GM23338 (cell line): ENCODE data around the gene CCDC110. TPM values are rescaled to one million over a fixed set of nuclear protein-coding genes. Genes with fewer than 3 reads are reported as not detected.

Experiments
- ATAC-seq: fragments of 200-7000 bp; cut with Tn5 transposase; 3 replicates; pipeline ENCODE4 v1.9.1; 2020
- DNase-seq: peaks from one replicate; pipeline ENCODE4 v3.0.0-alpha.2; 2015; ENCODE audit warnings: low spot score
- H2AFZ ChIP-seq: fragments of 200-600 bp; sonication (generic); 2 replicates; pipeline ENCODE4 v1.8.0; 2016; ENCODE audit warnings: antibody characterized with exemption, mild to moderate bottlenecking, moderate library complexity
- H3F3A ChIP-seq: fragments of 200-600 bp; sonication (generic); replicated peaks from 2 replicates; pipeline ENCODE4 v1.8.0; 2017; ENCODE audit warnings: antibody characterized with exemption, mixed run types, low read depth
- H3K27ac ChIP-seq: fragments of 200-600 bp; sonication (generic); 2 replicates; pipeline ENCODE4 v1.6.1; 2016; ENCODE audit warnings: low read depth
- H3K27me3 ChIP-seq: fragments of 200-600 bp; sonication (generic); 2 replicates; pipeline ENCODE4 v1.8.0; 2016; ENCODE audit warnings: mild to moderate bottlenecking, mixed run types, moderate library complexity; ENCODE audit not compliant: insufficient read depth
- H3K36me3 ChIP-seq: fragments of 200-600 bp; sonication (generic); 2 replicates; pipeline ENCODE4 v1.8.0; 2016; ENCODE audit warnings: mild to moderate bottlenecking; ENCODE audit not compliant: insufficient read depth
- H3K4me1 ChIP-seq: fragments of 200-600 bp; sonication (generic); 2 replicates; pipeline ENCODE4 v1.8.0; 2016; ENCODE audit warnings: mild to moderate bottlenecking, moderate library complexity; ENCODE audit not compliant: insufficient read depth
- H3K4me2 ChIP-seq: fragments of 200-600 bp; sonication (generic); 2 replicates; pipeline ENCODE4 v1.7.1; 2017; ENCODE audit warnings: mixed run types
- H3K4me3 ChIP-seq: fragments of 200-600 bp; sonication (generic); 2 replicates; pipeline ENCODE4 v1.6.1; 2016; ENCODE audit warnings: mixed run types
- H3K79me2 ChIP-seq: fragments of 200-600 bp; sonication (generic); replicated peaks from 2 replicates; pipeline ENCODE4 v1.8.0; 2017; ENCODE audit warnings: mild to moderate bottlenecking; ENCODE audit not compliant: insufficient read depth
- H3K9me2 ChIP-seq: fragments of 200-600 bp; sonication (generic); 2 replicates; pipeline ENCODE4 v1.8.0; 2017; ENCODE audit not compliant: insufficient read depth
- H4K20me1 ChIP-seq: fragments of 200-600 bp; sonication (generic); replicated peaks from 2 replicates; pipeline ENCODE4 v1.8.0; 2017; ENCODE audit warnings: mild to moderate bottlenecking; ENCODE audit not compliant: insufficient read depth
- H3K27ac Mint-ChIP-seq: 2 replicates; pipeline ENCODE4 v1.8.0; 2020; ENCODE audit warnings: inconsistent platforms, mild to moderate bottlenecking, moderate library complexity, mixed read lengths
- H3K27me3 Mint-ChIP-seq: 3 replicates; pipeline ENCODE4 v1.8.0; 2022; ENCODE audit warnings: low read depth, mild to moderate bottlenecking, moderate library complexity, mixed read lengths, inconsistent platforms; ENCODE audit not compliant: insufficient read depth, poor library complexity
- H3K36me3 Mint-ChIP-seq: 3 replicates; pipeline ENCODE4 v1.8.0; 2021; ENCODE audit warnings: low read depth, mild to moderate bottlenecking, inconsistent platforms, moderate library complexity, mixed read lengths
- H3K4me1 Mint-ChIP-seq: 3 replicates; pipeline ENCODE4 v1.8.0; 2020; ENCODE audit warnings: mild to moderate bottlenecking, inconsistent platforms, mixed read lengths
- H3K4me3 Mint-ChIP-seq: 3 replicates; pipeline ENCODE4 v1.8.0; 2021; ENCODE audit warnings: moderate library complexity, mild to moderate bottlenecking, inconsistent platforms, mixed read lengths
- H3K9me3 Mint-ChIP-seq: 3 replicates; pipeline ENCODE4 v1.8.0; 2020; ENCODE audit warnings: moderate library complexity, mild to moderate bottlenecking, inconsistent platforms, mixed read lengths
- CREB1 ChIP-seq: fragments of 250-450 bp; sonication (Bioruptor Pico); IDR thresholded peaks from 2 replicates; pipeline ENCODE4 v1.5.0; 2020; ENCODE audit warnings: low read depth, mild to moderate bottlenecking, moderate library complexity
- EZH2 ChIP-seq: fragments of 200-600 bp; sonication (generic); IDR thresholded peaks from one replicate; pipeline ENCODE4 v1.8.0; 2017; ENCODE audit warnings: antibody characterized with exemption, mild to moderate bottlenecking, low read depth; ENCODE audit not compliant: unreplicated experiment
- EZH2phosphoT487 ChIP-seq: fragments of 200-600 bp; sonication (generic); IDR thresholded peaks from one replicate; pipeline ENCODE4 v1.8.1; 2018; ENCODE audit warnings: antibody characterized with exemption; ENCODE audit not compliant: unreplicated experiment
- JUNB ChIP-seq: IDR thresholded peaks from one replicate; pipeline ENCODE4 v1.6.1; 2016; ENCODE audit warnings: antibody characterized with exemption; ENCODE audit not compliant: unreplicated experiment
- NANOG ChIP-seq: IDR thresholded peaks from 2 replicates; pipeline ENCODE4 v1.6.1; 2016; ENCODE audit warnings: antibody characterized with exemption, borderline replicate concordance
- POLR2AphosphoS5 ChIP-seq: IDR thresholded peaks from 2 replicates; pipeline ENCODE4 v1.6.1; 2016; ENCODE audit warnings: antibody characterized with exemption, low read depth
- STAT1 ChIP-seq: IDR thresholded peaks from one replicate; pipeline ENCODE4 v1.6.1; 2016; ENCODE audit warnings: antibody characterized with exemption; ENCODE audit not compliant: unreplicated experiment
- ZNF114 ChIP-seq: fragments of 250-450 bp; sonication (Bioruptor Pico); IDR thresholded peaks from 2 replicates; pipeline ENCODE4 v1.5.0; 2020; ENCODE audit warnings: mild to moderate bottlenecking, moderate library complexity
- ZNF331 ChIP-seq: fragments of 250-450 bp; sonication (Bioruptor Pico); IDR thresholded peaks from 2 replicates; pipeline ENCODE4 v1.5.0; 2020; ENCODE audit warnings: low read depth, mild to moderate bottlenecking, moderate library complexity
- polyA plus RNA-seq: library from polyadenylated mRNA; unstranded; fragments of >200 nt; fragmentation: Nextera tagmentation; extraction: Ambion mirVana; gene quantifications from 2 replicates; pipeline ENCODE4 v1.2.1, GENCODE V29; 2016
- total RNA-seq: library from RNA; depleted of rRNA; stranded (reverse); fragments of >200 nt; shearing (Covaris generic); gene quantifications from 2 replicates; pipeline ENCODE4 v1.2.3, GENCODE V29; 2014
- TF ChIP-seq, protein P1 (sequence below): IDR thresholded peaks from 2 replicates; pipeline ENCODE4 v1.6.1; 2016; ENCODE audit warnings: antibody characterized with exemption
- TF ChIP-seq, protein P2 (sequence below): IDR thresholded peaks from one replicate; pipeline ENCODE4 v1.6.1; 2018; ENCODE audit warnings: antibody characterized with exemption; ENCODE audit not compliant: unreplicated experiment
- TF ChIP-seq, protein P3 (sequence below), 2 experiments: fragments of 200-600 bp in 1 of 2; sonication (generic) in 1 of 2; conservative IDR thresholded peaks; 2 replicates each; pipeline versions ENCODE4 v1.5.1 to v1.6.1; 2016 to 2017; ENCODE audit warnings: antibody characterized with exemption in 2 of 2, low read depth in 2 of 2, mild to moderate bottlenecking in 2 of 2, moderate library complexity in 1 of 2
- TF ChIP-seq, protein P4 (sequence below): fragments of 250-450 bp; sonication (Bioruptor Pico); IDR thresholded peaks from 2 replicates; pipeline ENCODE4 v1.5.0; 2020; ENCODE audit warnings: mild to moderate bottlenecking, moderate library complexity

The CCDC110 gene
- total and polyA plus RNA-seq, 2 experiments from 2014 or later, result 5.4 to 6.7 TPM

DNA sequence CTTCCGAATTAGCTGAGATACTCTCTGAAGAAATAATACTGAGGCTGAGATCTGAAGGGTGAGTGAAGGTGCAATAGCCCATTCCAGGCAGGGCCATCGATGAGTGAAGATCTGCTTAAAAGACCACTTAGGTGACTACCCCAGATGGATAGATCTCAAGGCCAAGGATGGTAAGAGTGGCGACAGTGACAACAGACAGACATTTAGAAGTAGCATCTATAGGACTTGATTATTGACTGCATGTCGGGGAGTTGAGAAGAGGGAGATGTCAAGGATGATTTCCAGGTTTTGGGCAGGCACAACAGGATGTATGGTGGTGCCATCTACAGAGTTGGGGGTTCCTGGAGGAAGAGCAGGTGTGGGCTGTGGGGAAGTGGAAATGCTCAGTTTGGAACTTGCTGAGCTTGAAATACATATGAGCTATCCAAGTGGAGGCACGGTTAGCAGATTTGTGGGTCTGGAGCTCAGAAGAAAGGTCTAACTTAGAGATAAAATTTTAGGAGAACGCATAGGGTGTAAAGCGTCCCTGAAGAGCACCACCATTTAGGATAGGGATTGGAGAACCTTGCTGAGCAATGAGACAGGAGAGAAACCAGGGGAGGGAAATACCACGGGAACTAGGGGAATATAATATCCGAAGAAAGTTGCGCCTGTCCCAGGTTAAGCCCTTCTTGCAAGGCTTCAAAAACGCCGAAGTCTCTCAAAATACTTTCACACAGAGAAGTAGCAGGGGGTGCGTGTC, 46.5 kb downstream of the CCDC110 start:
- Histone ChIP-seq H2AFZ (peak overlapping the region; percentile 93), H3K27ac (no peak overlapping the region), H3K4me1 (peaks cover 5% of the 10 kb centered on the region; the same call in 1 of the 2 replicates), H3K4me2 (peak overlapping the region; percentile 99), H3K79me2 (peaks cover 13% of the 10 kb centered on the region), H3F3A (no peaks in the 10 kb centered on the region), H3K36me3 (no peaks in the 10 kb centered on the region), H3K9me2 (no peaks in the 10 kb centered on the region), H4K20me1 (no peaks in the 10 kb centered on the region), H3K4me3 (peak overlapping the region; percentile 96), H3K27me3 (no peaks in the 10 kb centered on the region)
- ATAC-seq (peak; percentile 24), DNase-seq (no peak)
- Mint-ChIP-seq H3K4me3 (peak overlapping the region; percentile 89), H3K27ac (peak overlapping the region; percentile 100), H3K9me3 (no peaks in the 10 kb centered on the region; the same call in 2 of the 3 replicates), H3K4me1 (peaks cover 7% of the 10 kb centered on the region), H3K36me3 (no peaks in the 10 kb centered on the region; the same call in 2 of the 3 replicates), H3K27me3 (peaks cover 6% of the 10 kb centered on the region)
- TF ChIP-seq EZH2phosphoT487, result no peak
- no peak for TF ChIP-seq ZNF331 (CRISPR knock-in tag)
- TF ChIP-seq CREB1, result no peak
- TF ChIP-seq, protein P1, sequence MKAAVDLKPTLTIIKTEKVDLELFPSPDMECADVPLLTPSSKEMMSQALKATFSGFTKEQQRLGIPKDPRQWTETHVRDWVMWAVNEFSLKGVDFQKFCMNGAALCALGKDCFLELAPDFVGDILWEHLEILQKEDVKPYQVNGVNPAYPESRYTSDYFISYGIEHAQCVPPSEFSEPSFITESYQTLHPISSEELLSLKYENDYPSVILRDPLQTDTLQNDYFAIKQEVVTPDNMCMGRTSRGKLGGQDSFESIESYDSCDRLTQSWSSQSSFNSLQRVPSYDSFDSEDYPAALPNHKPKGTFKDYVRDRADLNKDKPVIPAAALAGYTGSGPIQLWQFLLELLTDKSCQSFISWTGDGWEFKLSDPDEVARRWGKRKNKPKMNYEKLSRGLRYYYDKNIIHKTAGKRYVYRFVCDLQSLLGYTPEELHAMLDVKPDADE, result no peak
- no peak for TF ChIP-seq ZNF114 (CRISPR knock-in tag)
- TF ChIP-seq EZH2, result no peak
- TF ChIP-seq POLR2AphosphoS5, result no peak
- TF ChIP-seq JUNB, result no peak
- TF ChIP-seq, protein P2, sequence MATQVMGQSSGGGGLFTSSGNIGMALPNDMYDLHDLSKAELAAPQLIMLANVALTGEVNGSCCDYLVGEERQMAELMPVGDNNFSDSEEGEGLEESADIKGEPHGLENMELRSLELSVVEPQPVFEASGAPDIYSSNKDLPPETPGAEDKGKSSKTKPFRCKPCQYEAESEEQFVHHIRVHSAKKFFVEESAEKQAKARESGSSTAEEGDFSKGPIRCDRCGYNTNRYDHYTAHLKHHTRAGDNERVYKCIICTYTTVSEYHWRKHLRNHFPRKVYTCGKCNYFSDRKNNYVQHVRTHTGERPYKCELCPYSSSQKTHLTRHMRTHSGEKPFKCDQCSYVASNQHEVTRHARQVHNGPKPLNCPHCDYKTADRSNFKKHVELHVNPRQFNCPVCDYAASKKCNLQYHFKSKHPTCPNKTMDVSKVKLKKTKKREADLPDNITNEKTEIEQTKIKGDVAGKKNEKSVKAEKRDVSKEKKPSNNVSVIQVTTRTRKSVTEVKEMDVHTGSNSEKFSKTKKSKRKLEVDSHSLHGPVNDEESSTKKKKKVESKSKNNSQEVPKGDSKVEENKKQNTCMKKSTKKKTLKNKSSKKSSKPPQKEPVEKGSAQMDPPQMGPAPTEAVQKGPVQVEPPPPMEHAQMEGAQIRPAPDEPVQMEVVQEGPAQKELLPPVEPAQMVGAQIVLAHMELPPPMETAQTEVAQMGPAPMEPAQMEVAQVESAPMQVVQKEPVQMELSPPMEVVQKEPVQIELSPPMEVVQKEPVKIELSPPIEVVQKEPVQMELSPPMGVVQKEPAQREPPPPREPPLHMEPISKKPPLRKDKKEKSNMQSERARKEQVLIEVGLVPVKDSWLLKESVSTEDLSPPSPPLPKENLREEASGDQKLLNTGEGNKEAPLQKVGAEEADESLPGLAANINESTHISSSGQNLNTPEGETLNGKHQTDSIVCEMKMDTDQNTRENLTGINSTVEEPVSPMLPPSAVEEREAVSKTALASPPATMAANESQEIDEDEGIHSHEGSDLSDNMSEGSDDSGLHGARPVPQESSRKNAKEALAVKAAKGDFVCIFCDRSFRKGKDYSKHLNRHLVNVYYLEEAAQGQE, result no peak
- TF ChIP-seq NANOG, result no peak
- TF ChIP-seq, protein P3, sequence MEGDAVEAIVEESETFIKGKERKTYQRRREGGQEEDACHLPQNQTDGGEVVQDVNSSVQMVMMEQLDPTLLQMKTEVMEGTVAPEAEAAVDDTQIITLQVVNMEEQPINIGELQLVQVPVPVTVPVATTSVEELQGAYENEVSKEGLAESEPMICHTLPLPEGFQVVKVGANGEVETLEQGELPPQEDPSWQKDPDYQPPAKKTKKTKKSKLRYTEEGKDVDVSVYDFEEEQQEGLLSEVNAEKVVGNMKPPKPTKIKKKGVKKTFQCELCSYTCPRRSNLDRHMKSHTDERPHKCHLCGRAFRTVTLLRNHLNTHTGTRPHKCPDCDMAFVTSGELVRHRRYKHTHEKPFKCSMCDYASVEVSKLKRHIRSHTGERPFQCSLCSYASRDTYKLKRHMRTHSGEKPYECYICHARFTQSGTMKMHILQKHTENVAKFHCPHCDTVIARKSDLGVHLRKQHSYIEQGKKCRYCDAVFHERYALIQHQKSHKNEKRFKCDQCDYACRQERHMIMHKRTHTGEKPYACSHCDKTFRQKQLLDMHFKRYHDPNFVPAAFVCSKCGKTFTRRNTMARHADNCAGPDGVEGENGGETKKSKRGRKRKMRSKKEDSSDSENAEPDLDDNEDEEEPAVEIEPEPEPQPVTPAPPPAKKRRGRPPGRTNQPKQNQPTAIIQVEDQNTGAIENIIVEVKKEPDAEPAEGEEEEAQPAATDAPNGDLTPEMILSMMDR (conservative IDR thresholded peaks at IDR 0.05; ENCODE audit: low read depth in 2 of 2), result no peak
- TF ChIP-seq, protein P4, sequence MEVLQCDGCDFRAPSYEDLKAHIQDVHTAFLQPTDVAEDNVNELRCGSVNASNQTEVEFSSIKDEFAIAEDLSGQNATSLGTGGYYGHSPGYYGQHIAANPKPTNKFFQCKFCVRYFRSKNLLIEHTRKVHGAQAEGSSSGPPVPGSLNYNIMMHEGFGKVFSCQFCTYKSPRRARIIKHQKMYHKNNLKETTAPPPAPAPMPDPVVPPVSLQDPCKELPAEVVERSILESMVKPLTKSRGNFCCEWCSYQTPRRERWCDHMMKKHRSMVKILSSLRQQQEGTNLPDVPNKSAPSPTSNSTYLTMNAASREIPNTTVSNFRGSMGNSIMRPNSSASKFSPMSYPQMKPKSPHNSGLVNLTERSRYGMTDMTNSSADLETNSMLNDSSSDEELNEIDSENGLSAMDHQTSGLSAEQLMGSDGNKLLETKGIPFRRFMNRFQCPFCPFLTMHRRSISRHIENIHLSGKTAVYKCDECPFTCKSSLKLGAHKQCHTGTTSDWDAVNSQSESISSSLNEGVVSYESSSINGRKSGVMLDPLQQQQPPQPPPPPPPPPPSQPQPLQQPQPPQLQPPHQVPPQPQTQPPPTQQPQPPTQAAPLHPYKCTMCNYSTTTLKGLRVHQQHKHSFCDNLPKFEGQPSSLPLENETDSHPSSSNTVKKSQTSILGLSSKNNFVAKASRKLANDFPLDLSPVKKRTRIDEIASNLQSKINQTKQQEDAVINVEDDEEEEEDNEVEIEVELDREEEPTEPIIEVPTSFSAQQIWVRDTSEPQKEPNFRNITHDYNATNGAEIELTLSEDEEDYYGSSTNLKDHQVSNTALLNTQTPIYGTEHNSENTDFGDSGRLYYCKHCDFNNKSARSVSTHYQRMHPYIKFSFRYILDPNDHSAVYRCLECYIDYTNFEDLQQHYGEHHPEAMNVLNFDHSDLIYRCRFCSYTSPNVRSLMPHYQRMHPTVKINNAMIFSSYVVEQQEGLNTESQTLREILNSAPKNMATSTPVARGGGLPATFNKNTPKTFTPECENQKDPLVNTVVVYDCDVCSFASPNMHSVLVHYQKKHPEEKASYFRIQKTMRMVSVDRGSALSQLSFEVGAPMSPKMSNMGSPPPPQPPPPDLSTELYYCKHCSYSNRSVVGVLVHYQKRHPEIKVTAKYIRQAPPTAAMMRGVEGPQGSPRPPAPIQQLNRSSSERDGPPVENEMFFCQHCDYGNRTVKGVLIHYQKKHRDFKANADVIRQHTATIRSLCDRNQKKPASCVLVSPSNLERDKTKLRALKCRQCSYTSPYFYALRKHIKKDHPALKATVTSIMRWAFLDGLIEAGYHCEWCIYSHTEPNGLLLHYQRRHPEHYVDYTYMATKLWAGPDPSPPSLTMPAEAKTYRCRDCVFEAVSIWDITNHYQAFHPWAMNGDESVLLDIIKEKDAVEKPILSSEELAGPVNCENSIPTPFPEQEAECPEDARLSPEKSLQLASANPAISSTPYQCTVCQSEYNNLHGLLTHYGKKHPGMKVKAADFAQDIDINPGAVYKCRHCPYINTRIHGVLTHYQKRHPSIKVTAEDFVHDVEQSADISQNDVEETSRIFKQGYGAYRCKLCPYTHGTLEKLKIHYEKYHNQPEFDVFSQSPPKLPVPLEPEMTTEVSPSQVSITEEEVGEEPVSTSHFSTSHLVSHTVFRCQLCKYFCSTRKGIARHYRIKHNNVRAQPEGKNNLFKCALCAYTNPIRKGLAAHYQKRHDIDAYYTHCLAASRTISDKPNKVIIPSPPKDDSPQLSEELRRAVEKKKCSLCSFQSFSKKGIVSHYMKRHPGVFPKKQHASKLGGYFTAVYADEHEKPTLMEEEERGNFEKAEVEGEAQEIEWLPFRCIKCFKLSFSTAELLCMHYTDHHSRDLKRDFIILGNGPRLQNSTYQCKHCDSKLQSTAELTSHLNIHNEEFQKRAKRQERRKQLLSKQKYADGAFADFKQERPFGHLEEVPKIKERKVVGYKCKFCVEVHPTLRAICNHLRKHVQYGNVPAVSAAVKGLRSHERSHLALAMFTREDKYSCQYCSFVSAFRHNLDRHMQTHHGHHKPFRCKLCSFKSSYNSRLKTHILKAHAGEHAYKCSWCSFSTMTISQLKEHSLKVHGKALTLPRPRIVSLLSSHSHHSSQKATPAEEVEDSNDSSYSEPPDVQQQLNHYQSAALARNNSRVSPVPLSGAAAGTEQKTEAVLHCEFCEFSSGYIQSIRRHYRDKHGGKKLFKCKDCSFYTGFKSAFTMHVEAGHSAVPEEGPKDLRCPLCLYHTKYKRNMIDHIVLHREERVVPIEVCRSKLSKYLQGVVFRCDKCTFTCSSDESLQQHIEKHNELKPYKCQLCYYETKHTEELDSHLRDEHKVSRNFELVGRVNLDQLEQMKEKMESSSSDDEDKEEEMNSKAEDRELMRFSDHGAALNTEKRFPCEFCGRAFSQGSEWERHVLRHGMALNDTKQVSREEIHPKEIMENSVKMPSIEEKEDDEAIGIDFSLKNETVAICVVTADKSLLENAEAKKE (CRISPR knock-in tag), result no peak
- TF ChIP-seq STAT1, result no peak
